COLO668 (cell line): ENCODE results near the gene ATP6V1G1.

Source experiments
- DNase-seq: peaks from one replicate; lab custom pipeline; 2025; ENCODE audit not compliant: unreplicated experiment; lab: John Stamatoyannopoulos, UW

The ATP6V1G1 gene

GRCh38 chr9:114611516-114612271, 24.1 kb downstream of the ATP6V1G1 start:
- peak; percentile 80 for DNase-seq

GRCh38 chr9:114612272-114612923, 24.8 kb downstream of the ATP6V1G1 start:
- DNase-seq, result peak; percentile 29

- no peak for DNase-seq
Measured at GRCh38 chr9:114613087-114613486, 25.5 kb downstream of the ATP6V1G1 start.

- no peak for DNase-seq
Measured at GRCh38 chr9:114613919-114614318, 26.4 kb downstream of the ATP6V1G1 start.

GRCh38 chr9:114614373-114614772, 26.8 kb downstream of the ATP6V1G1 start:
- no peak for DNase-seq

GRCh38 chr9:114616684-114617520, 29.3 kb downstream of the ATP6V1G1 start:
- peak; percentile 56 for DNase-seq

GRCh38 chr9:114619191-114619761, 31.7 kb downstream of the ATP6V1G1 start:
- no peak for DNase-seq

- DNase-seq, result no peak
Measured at GRCh38 chr9:114621561-114621960, 34.0 kb downstream of the ATP6V1G1 start.

- no peak for DNase-seq
Measured at GRCh38 chr9:114621975-114622609, 34.5 kb downstream of the ATP6V1G1 start.

GRCh38 chr9:114624677-114625076, 37.1 kb downstream of the ATP6V1G1 start:
- no peak for DNase-seq

- DNase-seq, result no peak
Measured at GRCh38 chr9:114626415-114627020, 38.9 kb downstream of the ATP6V1G1 start.

GRCh38 chr9:114627553-114627952, 40.0 kb downstream of the ATP6V1G1 start:
- DNase-seq, result no peak

GRCh38 chr9:114629563-114630090, 42.1 kb downstream of the ATP6V1G1 start:
- DNase-seq, result no peak

- no peak for DNase-seq
Measured at GRCh38 chr9:114631166-114631565, 43.6 kb downstream of the ATP6V1G1 start.

- no peak for DNase-seq
Measured at GRCh38 chr9:114633438-114634089, 46.0 kb downstream of the ATP6V1G1 start.

- DNase-seq, result no peak
Measured at GRCh38 chr9:114634387-114634786, 46.8 kb downstream of the ATP6V1G1 start.

- no peak for DNase-seq
Measured at GRCh38 chr9:114638404-114638803, 50.8 kb downstream of the ATP6V1G1 start.

- DNase-seq, result no peak
Measured at GRCh38 chr9:114641967-114642366, 54.4 kb downstream of the ATP6V1G1 start.

GRCh38 chr9:114643001-114643400, 55.4 kb downstream of the ATP6V1G1 start:
- DNase-seq, result no peak

GRCh38 chr9:114643896-114644295, 56.3 kb downstream of the ATP6V1G1 start:
- no peak for DNase-seq
